HepG2 (cell line): Measurements from ENCODE around the gene SNAI3. TPM values are rescaled to one million over a fixed set of nuclear protein-coding genes. Genes with fewer than 3 reads are reported as not detected.

Experiments
- AHR ChIP-seq: IDR thresholded peaks from 2 replicates; pipeline ENCODE4 v1.6.1; 2018; ENCODE audit warnings: missing genetic modification reagents, missing compliant biosample characterization
- CEBPB ChIP-seq: IDR thresholded peaks from 2 replicates; pipeline ENCODE4 v1.6.1; 2011; ENCODE audit warnings: low read depth, low read length, improper control_type of control experiment, borderline replicate concordance
- FOXM1 ChIP-seq: sonication (generic); formaldehyde crosslinking; IDR thresholded peaks from 2 replicates; pipeline ENCODE4 v1.5.0; 2020; ENCODE audit warnings: missing genetic modification reagents
- GATAD2A ChIP-seq: IDR thresholded peaks from 2 replicates; pipeline ENCODE4 v1.6.1; 2016
- JUNB ChIP-seq: sonication (generic); formaldehyde crosslinking; IDR thresholded peaks from 2 replicates; pipeline ENCODE4 v1.8.0; 2022; ENCODE audit warnings: missing genetic modification reagents, mild to moderate bottlenecking, borderline replicate concordance
- KDM2A ChIP-seq: sonication (generic); formaldehyde crosslinking; IDR thresholded peaks from 2 replicates; pipeline ENCODE4 v1.4.0; 2020; ENCODE audit warnings: low read depth, missing genetic modification reagents, borderline replicate concordance
- LCORL ChIP-seq, 2 experiments: fragments of 450-650 bp in 1 of 2; sonication (generic) in 1 of 2; formaldehyde crosslinking in 1 of 2; IDR thresholded peaks; 2 replicates each; pipeline versions ENCODE4 v1.5.0 to v1.6.1; 2017 to 2020; ENCODE audit warnings: antibody characterized with exemption in 1 of 2, missing genetic modification reagents in 1 of 2
- MED1 ChIP-seq: sonication (generic); formaldehyde crosslinking; IDR thresholded peaks from 2 replicates; pipeline ENCODE4 v1.4.0; 2020; ENCODE audit warnings: missing genetic modification reagents
- NR2F2 ChIP-seq: IDR thresholded peaks from 2 replicates; pipeline ENCODE4 v1.6.1; 2012; ENCODE audit warnings: low read depth, inconsistent platforms, borderline replicate concordance
- NR2F6 ChIP-seq, 2 experiments: IDR thresholded peaks; 2 replicates each; pipeline ENCODE4 v1.6.1; 2016; ENCODE audit warnings: antibody characterized with exemption in 1 of 2, mild to moderate bottlenecking in 1 of 2
- RXRB ChIP-seq: IDR thresholded peaks from 2 replicates; pipeline ENCODE4 v1.6.1; 2016; ENCODE audit warnings: borderline replicate concordance, missing genetic modification reagents, missing compliant biosample characterization
- TBL1XR1 ChIP-seq: fragments of 150-350 bp; IDR thresholded peaks from 2 replicates; pipeline ENCODE4 v1.6.1; 2014; ENCODE audit warnings: borderline replicate concordance, low read length; ENCODE audit not compliant: partially characterized antibody
- TRIM24 ChIP-seq: sonication (generic); formaldehyde crosslinking; IDR thresholded peaks from 2 replicates; pipeline ENCODE4 v1.8.0; 2022; ENCODE audit warnings: mild to moderate bottlenecking, missing genetic modification reagents
- XRCC5 ChIP-seq: fragments of 200-400 bp; formaldehyde crosslinking; optimal IDR thresholded peaks from 2 replicates; pipeline ENCODE3; 2017; ENCODE audit warnings: mild to moderate bottlenecking, low read length
- ZC3H4 ChIP-seq: sonication (generic); formaldehyde crosslinking; IDR thresholded peaks from 2 replicates; pipeline ENCODE4 v1.4.0; 2020; ENCODE audit warnings: missing genetic modification reagents, borderline replicate concordance
- ZHX2 ChIP-seq, 2 experiments: sonication (generic) in 1 of 2; formaldehyde crosslinking in 1 of 2; IDR thresholded peaks; 2 replicates each; pipeline versions ENCODE4 v1.6.1 to v1.9.0; 2014 to 2022; ENCODE audit warnings: antibody characterized with exemption in 1 of 2, borderline replicate concordance in 1 of 2, inconsistent platforms in 1 of 2, low read depth in 1 of 2, missing genetic modification reagents in 1 of 2
- ZNF660 ChIP-seq: sonication (generic); formaldehyde crosslinking; IDR thresholded peaks from 2 replicates; pipeline ENCODE4 v1.5.1; 2020; ENCODE audit warnings: mild to moderate bottlenecking, low read depth, missing genetic modification reagents, borderline replicate concordance
- polyA plus RNA-seq, 8 experiments: library from polyadenylated mRNA; depleted of rRNA in 3 of 8; stranded (reverse) in 7 of 8; unstranded in 1 of 8; fragments of >200 nt; fragmentation: Illumina TruSeq in 4 of 8; extraction: Trizol in 4 of 8; gene quantifications; 2 replicates each; pipeline versions ENCODE4 v1.2.1 to v1.2.3, GENCODE V29; 2011 to 2016; ENCODE audit warnings: low read depth in 4 of 8, missing spikeins in 1 of 8, mixed read lengths in 1 of 8; ENCODE audit not compliant: insufficient read depth in 1 of 8
- total RNA-seq, 5 experiments: library from RNA; depleted of rRNA; stranded (reverse); fragments of >200 nt; fragmentation: Illumina TruSeq; extraction: Trizol; gene quantifications; 2 replicates each; pipeline ENCODE4 v1.2.3, GENCODE V29; 2016; ENCODE audit warnings: low read depth in 1 of 5
- TF ChIP-seq, protein P1 (sequence below): sonication (generic); formaldehyde crosslinking; IDR thresholded peaks from 2 replicates; pipeline ENCODE4 v1.8.0; 2022; ENCODE audit warnings: mild to moderate bottlenecking, missing genetic modification reagents
- TF ChIP-seq, protein P2 (sequence below): sonication (generic); formaldehyde crosslinking; IDR thresholded peaks from 2 replicates; pipeline ENCODE4 v1.5.1; 2020; ENCODE audit warnings: missing genetic modification reagents, mild to moderate bottlenecking, borderline replicate concordance

The SNAI3 gene
- total and polyA plus RNA-seq, 2 of the 13 experiments (the other 11 are each of a cell fraction or from before 2014, with no cell fraction given): 0.09 to 0.18 TPM

DNA sequence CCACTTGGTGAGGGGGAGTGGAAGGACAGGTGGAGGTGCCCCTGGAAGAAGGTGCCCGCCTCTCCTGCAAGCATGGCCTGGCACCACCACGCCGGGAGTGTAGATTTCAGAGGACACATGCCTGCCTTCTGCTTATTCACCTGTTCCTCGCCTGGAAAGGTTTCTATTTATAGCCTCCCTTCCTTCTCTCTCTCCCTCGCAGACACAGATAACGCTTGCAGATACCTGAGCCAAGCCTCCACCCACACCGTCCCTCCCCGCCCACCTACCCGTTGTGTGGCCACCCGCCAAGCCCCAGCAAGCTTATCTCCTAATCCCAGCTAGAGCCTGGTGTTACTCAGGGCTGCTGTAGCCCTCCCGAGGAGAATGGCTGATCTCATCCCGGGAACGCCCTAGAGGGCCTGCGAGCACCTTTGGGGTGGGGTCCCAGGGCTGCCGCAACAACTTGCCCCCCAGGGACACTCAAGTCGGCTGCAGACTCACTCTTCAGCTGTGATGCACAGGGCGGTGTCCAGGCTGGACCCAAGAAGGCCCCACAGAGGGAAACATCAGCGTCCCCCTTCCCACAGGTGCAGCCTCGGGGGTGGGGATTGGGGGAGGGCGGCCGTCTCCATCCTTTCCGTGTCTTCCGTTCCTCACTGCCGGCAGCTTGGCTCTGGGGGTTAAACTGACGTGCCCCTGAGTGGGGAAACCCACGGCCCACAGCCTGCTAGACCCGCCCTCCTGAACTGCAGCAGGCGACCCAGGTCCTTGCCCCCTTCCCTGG is 1.9 kb upstream of the SNAI3 start (continued):
- TF ChIP-seq ZC3H4 (no peak), TRIM24 (CRISPR knock-in tag) (no peak), KDM2A (CRISPR knock-in tag) (peak; percentile 18; the same call in 1 of the 2 replicates), XRCC5 (no peak), LCORL (IDR thresholded peaks at IDR 0.05) (no peak), LCORL (CRISPR knock-in tag; IDR thresholded peaks at IDR 0.05) (no peak), JUNB (no peak), RXRB (CRISPR knock-in tag) (no peak), CEBPB (no peak), ZHX2 (IDR thresholded peaks at IDR 0.05; ENCODE audit: low read depth) (no peak), ZHX2 (CRISPR knock-in tag; IDR thresholded peaks at IDR 0.05; ENCODE audit: borderline replicate concordance) (no peak), ZNF660 (CRISPR knock-in tag) (no peak), AHR (CRISPR knock-in tag) (no peak), FOXM1 (CRISPR knock-in tag) (no peak), TBL1XR1 (no peak), NR2F6 (IDR thresholded peaks at IDR 0.05) (no peak), NR2F6 (CRISPR knock-in tag; IDR thresholded peaks at IDR 0.05) (no peak), NR2F2 (no peak), MED1 (CRISPR knock-in tag) (no peak), GATAD2A (no peak)
- TF ChIP-seq, protein P1, sequence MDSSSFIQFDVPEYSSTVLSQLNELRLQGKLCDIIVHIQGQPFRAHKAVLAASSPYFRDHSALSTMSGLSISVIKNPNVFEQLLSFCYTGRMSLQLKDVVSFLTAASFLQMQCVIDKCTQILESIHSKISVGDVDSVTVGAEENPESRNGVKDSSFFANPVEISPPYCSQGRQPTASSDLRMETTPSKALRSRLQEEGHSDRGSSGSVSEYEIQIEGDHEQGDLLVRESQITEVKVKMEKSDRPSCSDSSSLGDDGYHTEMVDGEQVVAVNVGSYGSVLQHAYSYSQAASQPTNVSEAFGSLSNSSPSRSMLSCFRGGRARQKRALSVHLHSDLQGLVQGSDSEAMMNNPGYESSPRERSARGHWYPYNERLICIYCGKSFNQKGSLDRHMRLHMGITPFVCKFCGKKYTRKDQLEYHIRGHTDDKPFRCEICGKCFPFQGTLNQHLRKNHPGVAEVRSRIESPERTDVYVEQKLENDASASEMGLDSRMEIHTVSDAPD (CRISPR knock-in tag): no peak
- TF ChIP-seq, protein P2, sequence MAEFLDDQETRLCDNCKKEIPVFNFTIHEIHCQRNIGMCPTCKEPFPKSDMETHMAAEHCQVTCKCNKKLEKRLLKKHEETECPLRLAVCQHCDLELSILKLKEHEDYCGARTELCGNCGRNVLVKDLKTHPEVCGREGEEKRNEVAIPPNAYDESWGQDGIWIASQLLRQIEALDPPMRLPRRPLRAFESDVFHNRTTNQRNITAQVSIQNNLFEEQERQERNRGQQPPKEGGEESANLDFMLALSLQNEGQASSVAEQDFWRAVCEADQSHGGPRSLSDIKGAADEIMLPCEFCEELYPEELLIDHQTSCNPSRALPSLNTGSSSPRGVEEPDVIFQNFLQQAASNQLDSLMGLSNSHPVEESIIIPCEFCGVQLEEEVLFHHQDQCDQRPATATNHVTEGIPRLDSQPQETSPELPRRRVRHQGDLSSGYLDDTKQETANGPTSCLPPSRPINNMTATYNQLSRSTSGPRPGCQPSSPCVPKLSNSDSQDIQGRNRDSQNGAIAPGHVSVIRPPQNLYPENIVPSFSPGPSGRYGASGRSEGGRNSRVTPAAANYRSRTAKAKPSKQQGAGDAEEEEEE (CRISPR knock-in tag): no peak
